ENCODE data around the gene SLC25A52. TPM values are rescaled to one million over a fixed set of nuclear protein-coding genes. Genes with fewer than 3 reads are reported as not detected.
"Not testable (repeated sequence)": the region's sequence is repeated elsewhere in the genome, so short reads cannot be mapped to it uniquely, and the experiment has no call there.

Gene SLC25A52
- polyA plus RNA-seq (ENCODE audit: insufficient read length in 3 of 3) = under 1 TPM; 0.29 to 0.42 (median 0.32) TPM
- long read RNA-seq, donor 1 = 0 reads
- long read RNA-seq, donor 2, partial matches to known transcripts = 0 of 1 reads
- long read RNA-seq, donor 2, other reads (novel, unspliced or antisense) = 0 of 1 reads
- long read RNA-seq, donor 3 = 0 reads
- long read RNA-seq, donor 4 = 0 reads
- long read RNA-seq, donor 5 = 0 reads
- long read RNA-seq, donor 6 = 0 reads
- long read RNA-seq, donor 7 = 0 reads
- long read RNA-seq, donor 8 = 0 reads
- long read RNA-seq, donor 9, partial matches to known transcripts = 0 of 1 reads
- long read RNA-seq, donor 9, other reads (novel, unspliced or antisense) = 0 of 1 reads
- long read RNA-seq, donor 10, partial matches to known transcripts = 0 of 1 reads
- long read RNA-seq, donor 10, other reads (novel, unspliced or antisense) = 0 of 1 reads
- long read RNA-seq, donor 11 = 0 reads
- long read RNA-seq, donor 12 = 0 reads
- long read RNA-seq, donor 13 = 0 reads
- long read RNA-seq, donor 14 = 0 reads
- long read RNA-seq, donor 15 = 0 reads
- long read RNA-seq, donor 16 = 0 reads

DNA sequence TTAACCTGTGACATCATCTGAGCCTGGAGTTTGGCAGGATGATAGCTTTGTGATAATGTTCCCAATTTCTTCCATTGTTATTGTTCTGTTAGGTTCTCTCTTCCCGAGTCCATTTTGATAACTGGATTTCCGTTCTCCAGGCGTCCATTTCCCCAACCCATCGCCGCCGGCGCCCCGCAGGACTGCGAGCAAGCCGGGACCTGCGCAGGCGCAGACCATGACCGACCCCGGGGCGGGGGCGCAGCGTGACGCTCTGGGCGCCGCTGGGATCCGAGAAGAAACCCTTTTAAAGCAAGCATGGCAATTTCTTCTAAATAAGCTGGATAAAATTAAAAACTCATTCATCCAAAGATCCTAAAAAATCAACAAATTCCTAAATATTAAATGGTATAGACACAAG, at the start of gene SLC25A52:
Gene SLC25A52 (minus strand): TSS at position 186 of the 400 bp plus-strand sequence. CDS start 219 bp downstream, outside the sequence.
- DNase-seq (ENCODE audit: extremely low read depth in 1 of 11, low read depth in 9 of 11, low spot score in 4 of 11) = peak in 1 of 11 donors; percentile 1

GRCh38 chr18:31809049-31809448, 48.4 kb upstream of the SLC25A52 start:
- not testable (repeated sequence) for DNase-seq (ENCODE audit: extremely low read depth in 1 of 11, low read depth in 9 of 11, low spot score in 4 of 11)

DNA sequence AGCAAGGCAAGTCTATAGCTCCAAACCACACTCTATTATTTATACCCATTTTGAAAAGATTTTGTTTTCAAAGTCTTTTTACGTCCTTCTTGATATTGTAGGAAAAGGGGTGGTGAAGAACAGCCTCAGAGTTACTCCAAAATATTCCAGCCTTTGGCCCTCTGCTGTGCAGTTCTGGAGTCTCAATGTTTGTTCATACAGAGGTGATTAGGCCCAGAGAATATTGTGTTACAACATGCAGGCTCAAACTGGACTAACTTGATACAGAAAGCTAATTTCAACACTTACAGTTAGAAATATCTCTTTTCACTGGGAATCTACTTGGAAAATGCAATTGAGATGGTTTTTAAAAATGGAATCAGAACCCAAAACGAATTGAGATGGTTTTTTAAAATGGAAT, 40.4 kb upstream of the SLC25A52 start:
- DNase-seq (ENCODE audit: extremely low read depth in 1 of 11, low read depth in 9 of 11, low spot score in 4 of 11) = no peak

- not testable (repeated sequence) for DNase-seq (ENCODE audit: extremely low read depth in 1 of 11, low read depth in 9 of 11, low spot score in 4 of 11)
These were observed 38.6 kb upstream of the SLC25A52 start for GRCh38 chr18:31799257-31799656.

GRCh38 chr18:31798399-31798798, 37.7 kb upstream of the SLC25A52 start:
- DNase-seq (ENCODE audit: extremely low read depth in 1 of 11, low read depth in 9 of 11, low spot score in 4 of 11) = no peak

DNA sequence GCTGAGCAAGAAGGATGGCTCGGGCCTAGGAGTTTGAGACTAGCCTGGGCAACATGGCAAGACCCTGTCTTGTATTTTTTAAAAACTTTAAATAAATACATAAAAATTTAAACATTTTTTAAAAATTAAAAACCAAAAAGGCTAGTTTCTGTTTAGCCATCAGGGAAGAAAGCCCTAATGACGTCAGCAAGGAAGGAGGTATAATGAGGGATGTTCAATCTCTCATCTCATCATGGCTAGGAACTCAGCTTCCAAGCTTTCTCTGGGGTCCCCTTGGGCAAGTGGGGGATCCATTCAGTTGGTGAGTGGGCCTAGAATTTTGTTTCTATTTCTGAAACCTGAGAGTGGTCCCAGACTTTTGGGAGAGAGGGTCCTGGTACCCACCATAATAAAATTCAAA, 35.1 kb upstream of the SLC25A52 start:
- DNase-seq (ENCODE audit: extremely low read depth in 1 of 11, low read depth in 9 of 11, low spot score in 4 of 11) = no peak

GRCh38 chr18:31793531-31793930, 32.9 kb upstream of the SLC25A52 start:
- no peak for DNase-seq (ENCODE audit: extremely low read depth in 1 of 11, low read depth in 9 of 11, low spot score in 4 of 11)

DNA sequence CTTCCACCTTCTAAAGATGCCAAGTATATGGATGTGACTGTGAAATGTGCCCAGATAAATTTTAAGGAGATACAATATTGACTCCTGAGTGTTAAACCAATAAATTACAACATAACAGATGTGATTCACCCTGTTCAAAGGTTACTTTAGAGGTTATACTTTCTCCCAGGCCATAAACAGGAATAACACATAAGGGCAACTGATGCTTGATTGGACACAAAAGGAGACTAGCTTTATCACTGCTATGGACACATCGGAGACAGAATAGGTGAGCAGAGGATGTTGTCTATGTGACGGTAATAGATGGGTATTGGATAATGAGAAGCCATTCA, 31.9 kb upstream of the SLC25A52 start:
- DNase-seq (ENCODE audit: extremely low read depth in 1 of 11, low read depth in 9 of 11, low spot score in 4 of 11) = no peak

DNA sequence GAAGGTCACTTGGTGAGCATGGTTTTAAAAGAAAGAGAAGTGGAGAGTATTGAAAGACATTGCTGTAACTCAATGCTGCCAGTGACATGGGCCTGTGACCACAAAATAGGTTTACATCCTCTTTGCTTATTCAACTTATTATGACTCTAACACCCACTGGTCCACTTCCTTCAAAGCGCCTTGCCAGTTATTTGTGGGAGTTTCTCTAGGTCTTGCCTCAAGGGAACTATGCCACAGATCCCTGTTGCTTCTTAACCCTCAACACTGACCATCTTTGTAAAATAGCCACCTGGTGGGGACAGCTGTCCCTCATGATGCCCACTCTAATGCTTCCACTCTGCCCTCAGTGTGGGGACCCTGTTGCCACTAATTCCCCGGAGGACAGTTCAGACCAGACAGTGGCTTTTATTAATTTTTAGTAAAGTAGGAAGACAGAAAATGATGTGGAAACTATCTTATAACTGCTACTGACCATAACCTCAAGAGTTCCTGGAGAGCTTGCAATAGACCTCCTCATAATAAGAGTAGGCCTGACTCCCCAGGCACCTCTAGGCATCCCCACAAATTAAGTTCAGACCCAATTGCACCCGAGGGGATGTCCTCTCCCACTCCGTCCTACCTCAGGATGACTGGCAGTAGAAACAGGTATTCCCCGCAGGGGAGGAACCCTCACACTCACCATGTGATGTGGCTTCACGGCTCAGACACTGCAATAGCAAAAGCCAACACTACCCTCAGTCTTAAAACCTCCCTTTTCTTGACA, 31.3 kb upstream of the SLC25A52 start:
- DNase-seq (ENCODE audit: extremely low read depth in 1 of 11, low read depth in 9 of 11, low spot score in 4 of 11) = no peak

DNA sequence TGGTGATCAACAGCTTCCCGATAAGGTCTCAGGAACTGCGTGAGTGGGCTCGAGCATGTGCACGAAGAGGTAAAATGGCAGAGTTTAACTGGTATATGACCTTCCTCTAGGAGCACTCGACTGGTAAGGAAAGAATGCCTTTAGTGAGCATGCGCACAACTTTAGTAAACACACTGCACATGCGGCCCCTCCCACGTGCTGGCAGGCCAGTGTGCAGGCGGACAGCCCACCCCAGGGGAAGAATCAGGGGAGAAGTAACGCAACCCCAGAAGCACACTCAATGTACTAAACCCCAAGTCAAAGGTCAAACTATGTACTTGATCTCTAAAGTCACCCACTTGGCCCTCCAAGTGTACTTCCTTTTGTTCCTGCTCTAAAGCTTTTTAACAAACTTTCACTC, 28.7 kb upstream of the SLC25A52 start:
- no peak for DNase-seq (ENCODE audit: extremely low read depth in 1 of 11, low read depth in 9 of 11, low spot score in 4 of 11)

DNA sequence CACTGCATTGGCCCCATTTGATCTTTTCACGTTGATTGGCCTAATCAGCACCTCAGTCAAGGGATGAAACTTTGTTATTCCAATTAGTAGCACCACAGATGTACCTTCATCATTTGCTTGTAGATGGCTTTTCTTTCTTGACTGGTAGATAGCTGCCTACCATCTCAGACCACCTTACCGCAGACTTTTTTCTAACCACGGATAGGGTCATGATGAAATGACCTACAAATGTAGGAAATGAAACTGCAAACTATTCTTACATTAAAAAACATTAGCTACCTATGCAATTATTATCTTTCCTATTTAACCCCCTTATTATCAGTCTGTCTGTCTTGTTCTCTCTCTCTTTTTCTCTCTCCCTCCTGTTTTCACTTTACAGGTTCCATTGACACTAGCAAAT, 22.4 kb upstream of the SLC25A52 start:
- no peak for DNase-seq (ENCODE audit: extremely low read depth in 1 of 11, low read depth in 9 of 11, low spot score in 4 of 11)

- no peak for DNase-seq (ENCODE audit: extremely low read depth in 1 of 11, low read depth in 9 of 11, low spot score in 4 of 11)
These were observed 17.8 kb upstream of the SLC25A52 start for GRCh38 chr18:31778391-31778950.

GRCh38 chr18:31776093-31776492, 15.4 kb upstream of the SLC25A52 start:
- DNase-seq (ENCODE audit: extremely low read depth in 1 of 11, low read depth in 9 of 11, low spot score in 4 of 11) = no peak

- DNase-seq (ENCODE audit: extremely low read depth in 1 of 11, low read depth in 9 of 11, low spot score in 4 of 11) = no peak
These were observed 14.3 kb upstream of the SLC25A52 start for GRCh38 chr18:31774962-31775361.

- DNase-seq (ENCODE audit: extremely low read depth in 1 of 11, low read depth in 9 of 11, low spot score in 4 of 11) = no peak
These were observed 13.8 kb upstream of the SLC25A52 start for GRCh38 chr18:31774477-31774785.

GRCh38 chr18:31773774-31774476, 13.2 kb upstream of the SLC25A52 start:
- no peak for DNase-seq (ENCODE audit: extremely low read depth in 1 of 11, low read depth in 9 of 11, low spot score in 4 of 11)

- DNase-seq (ENCODE audit: extremely low read depth in 1 of 11, low read depth in 9 of 11, low spot score in 4 of 11) = no peak
These were observed 12.0 kb upstream of the SLC25A52 start for GRCh38 chr18:31772699-31773098.

DNA sequence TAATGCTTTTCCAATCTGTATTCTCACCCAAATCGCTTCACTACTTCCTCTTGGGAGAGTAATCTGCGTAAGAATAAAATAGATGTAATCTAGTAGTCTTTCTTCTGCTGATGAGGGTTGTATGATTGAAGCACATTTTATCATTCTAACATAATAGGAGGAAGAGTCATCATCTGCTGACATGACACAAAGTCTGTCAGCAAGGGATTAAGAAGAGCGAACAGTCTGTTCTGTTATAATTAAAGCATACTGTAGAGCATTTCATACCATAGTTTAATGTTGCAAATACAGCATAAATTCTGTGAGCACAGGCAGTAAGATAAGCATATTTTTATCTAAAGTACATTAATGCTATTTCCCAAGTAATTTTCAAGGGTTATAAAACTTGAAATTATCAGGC, 10.4 kb downstream of the SLC25A52 start:
- no peak for DNase-seq (ENCODE audit: extremely low read depth in 1 of 11, low read depth in 9 of 11, low spot score in 4 of 11)

- DNase-seq (ENCODE audit: extremely low read depth in 1 of 11, low read depth in 9 of 11, low spot score in 4 of 11) = no peak
These were observed 14.3 kb downstream of the SLC25A52 start for GRCh38 chr18:31746396-31746795.
